ENCODE measurements around the gene DMRT3.
A peak's percentile ranks its signal among the peaks of the same experiment; 100 is the strongest.

DMRT3 gene

GRCh38 chr9:976258-976942 lies at the start of gene DMRT3:
Gene DMRT3 (plus strand): TSS chr9:976655. CDS start chr9:977002, 347 bp downstream.
- no peak for DNase-seq (ENCODE audit: low spot score)

DNA sequence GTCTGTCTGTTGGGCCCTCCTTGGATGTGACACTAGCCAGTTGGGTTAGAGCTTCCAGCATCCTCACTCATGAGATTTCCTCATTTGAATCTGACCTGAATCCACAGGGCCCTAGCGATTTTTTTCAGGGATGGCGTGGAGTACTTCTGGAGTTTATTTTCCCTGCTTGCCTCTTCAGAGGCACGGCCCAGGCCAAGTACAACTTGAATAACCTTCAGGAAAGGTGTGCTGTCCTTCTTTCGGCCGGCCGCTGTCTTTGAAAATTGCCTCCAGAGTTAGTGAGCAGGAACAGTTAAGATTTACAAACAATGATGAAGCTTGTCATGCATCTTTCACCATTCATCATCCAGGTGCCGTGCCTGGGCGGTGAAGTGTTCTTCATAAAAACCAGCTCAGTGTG lies 49.5 kb upstream of the DMRT3 start:
- DNase-seq (ENCODE audit: low spot score): no peak

GRCh38 chr9:928363-929042 lies 48.0 kb upstream of the DMRT3 start:
- DNase-seq (ENCODE audit: low spot score): peak; percentile 12

DNA sequence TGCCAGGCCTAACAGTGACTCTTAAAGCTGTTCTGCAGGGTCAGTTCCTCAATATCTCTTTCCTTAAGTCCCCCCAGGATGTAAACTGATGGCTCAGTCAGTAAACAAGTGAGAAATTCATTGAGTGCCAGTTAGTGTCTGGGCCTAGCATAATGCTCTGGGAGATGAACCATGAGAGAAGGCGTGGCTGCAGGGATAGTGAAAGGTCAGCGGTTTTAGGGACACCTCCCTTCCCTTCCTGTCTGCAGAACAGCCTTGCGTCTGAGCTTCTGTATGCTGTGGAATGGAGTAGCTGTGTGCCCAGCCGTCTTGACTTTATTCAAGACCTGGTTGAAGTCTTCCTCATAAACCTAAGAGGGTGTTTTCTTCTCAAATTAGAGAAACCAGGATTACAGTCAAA lies 46.7 kb upstream of the DMRT3 start:
- no peak for DNase-seq (ENCODE audit: low spot score)

- DNase-seq (ENCODE audit: low spot score): no peak
These were observed 43.1 kb upstream of the DMRT3 start for GRCh38 chr9:933356-933755.

GRCh38 chr9:935348-935965 lies 41.0 kb upstream of the DMRT3 start:
- no peak for DNase-seq (ENCODE audit: low spot score)

- no peak for DNase-seq (ENCODE audit: low spot score)
These were observed 33.5 kb upstream of the DMRT3 start for GRCh38 chr9:942805-943580.

- DNase-seq (ENCODE audit: low spot score): no peak
These were observed 28.5 kb upstream of the DMRT3 start for GRCh38 chr9:947985-948384.

DNA sequence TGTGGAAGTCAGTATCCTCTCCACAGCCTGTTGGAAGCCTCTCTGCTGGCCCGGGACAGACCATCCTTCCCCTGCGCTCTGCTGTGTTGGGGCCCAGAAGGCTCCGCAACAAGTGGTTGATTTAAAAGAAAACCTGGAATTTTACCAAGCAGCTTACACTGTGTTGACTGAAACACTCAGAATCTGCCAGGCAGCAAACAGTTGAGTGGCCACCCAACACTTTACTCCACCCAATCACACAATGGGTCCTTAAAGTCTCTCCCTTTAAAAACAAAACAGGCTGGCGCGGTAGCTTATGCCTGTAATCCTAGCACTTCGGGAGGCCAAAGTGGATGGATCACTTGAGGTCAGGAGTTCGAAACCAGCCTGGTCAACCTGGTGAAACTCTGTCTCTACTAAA lies 28.0 kb upstream of the DMRT3 start:
- no peak for DNase-seq (ENCODE audit: low spot score)

DNA sequence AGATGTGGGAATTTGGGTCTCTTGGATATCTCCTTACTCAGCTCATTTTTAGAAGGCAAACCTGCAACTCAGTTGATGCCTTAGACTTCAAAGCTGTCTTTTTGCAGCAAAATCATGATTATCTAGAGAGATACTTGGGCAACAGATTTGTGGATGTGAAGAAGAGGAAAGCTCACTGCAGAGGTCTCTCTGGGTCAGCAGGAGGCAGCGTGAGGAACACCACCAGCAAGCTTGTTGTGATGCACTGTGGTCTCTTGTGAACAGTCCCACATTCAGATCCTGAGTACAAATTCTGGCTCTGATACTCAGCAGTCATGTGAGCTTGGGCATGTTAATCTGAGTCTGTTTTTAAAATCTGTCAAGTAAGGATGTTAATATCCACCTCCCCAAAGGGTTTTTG lies 26.3 kb upstream of the DMRT3 start:
- no peak for DNase-seq (ENCODE audit: low spot score)

GRCh38 chr9:952546-952945 lies 23.9 kb upstream of the DMRT3 start:
- DNase-seq (ENCODE audit: low spot score): no peak

- DNase-seq (ENCODE audit: low spot score): no peak
These were observed 17.4 kb upstream of the DMRT3 start for GRCh38 chr9:959105-959504.

GRCh38 chr9:959914-960313 lies 16.5 kb upstream of the DMRT3 start:
- DNase-seq (ENCODE audit: low spot score): no peak

DNA sequence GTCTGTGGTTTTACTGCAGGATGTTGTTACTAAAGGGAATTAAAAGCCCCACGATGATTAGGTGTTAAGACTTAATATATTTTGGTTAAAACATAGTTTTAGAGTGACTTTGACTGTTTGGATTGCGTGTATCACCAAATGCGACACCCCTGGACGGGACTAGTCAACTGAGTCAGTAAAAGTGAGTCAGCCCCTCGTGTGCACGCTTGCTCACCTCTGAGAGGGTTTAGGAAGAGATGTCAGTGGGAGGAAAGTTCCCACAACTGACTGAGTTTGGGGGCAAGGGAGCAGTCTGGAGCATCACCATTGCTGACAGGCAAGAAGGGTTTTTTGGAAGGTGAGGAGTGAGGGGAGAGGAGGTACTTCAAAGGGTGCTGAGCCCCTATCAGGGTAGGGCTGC lies 14.4 kb upstream of the DMRT3 start:
- no peak for DNase-seq (ENCODE audit: low spot score)

GRCh38 chr9:965497-965896 lies 11.0 kb upstream of the DMRT3 start:
- no peak for DNase-seq (ENCODE audit: low spot score)

GRCh38 chr9:966870-967269 lies 9.6 kb upstream of the DMRT3 start:
- no peak for DNase-seq (ENCODE audit: low spot score)

DNA sequence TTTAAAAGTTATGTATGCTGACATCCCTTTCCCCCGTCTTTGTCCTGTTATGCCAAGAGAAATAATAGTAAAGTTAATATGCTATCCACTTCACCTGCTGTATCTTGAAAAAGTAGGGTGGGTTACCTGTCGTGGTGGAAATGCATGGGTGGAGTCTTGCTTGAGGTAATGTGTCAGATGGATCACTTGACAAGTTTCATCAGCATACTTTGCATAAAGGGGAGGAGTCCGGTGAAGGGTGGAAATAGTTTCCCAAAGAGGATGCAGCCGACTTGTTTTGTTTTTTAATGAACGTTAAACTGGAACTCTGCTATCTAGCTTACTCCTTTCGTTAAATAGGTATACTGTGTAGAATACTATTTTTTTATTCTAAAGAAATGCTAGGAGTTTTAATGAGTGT lies 9.0 kb upstream of the DMRT3 start:
- no peak for DNase-seq (ENCODE audit: low spot score)

DNA sequence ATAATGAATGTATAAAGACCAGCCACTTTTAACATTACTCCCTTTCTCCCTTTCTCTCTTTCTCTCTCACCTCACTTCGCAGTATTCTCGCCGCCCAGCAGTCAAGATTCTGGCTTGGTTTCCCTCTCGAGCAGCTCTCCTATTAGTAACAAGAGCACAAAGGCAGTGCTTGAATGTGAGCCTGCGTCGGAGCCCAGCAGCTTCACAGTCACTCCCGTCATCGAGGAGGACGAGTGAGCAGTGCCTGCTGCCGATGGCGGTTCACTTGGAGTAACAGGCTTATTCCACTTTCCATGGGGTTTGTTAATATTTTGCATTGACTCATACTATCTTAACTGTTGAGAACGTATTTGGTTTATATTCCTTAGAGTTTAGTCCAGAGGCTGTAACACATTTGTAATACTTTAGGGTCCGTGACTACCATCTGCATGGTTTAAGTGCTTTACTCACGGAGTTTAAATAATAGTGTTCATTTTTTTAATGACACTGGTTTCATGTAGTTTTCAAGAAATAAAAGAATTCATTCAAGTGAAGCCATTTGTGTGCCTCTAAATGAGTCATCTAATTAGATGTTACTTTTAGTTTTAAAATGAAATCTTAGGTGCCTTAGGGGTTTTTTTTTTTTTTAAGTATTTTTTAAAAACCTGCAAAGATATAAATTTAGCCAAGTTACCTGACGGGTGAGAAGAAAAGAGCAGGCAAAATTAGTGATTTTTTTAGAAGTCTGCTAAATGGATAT lies 8.4 kb upstream of the DMRT3 start:
- DNase-seq (ENCODE audit: low spot score): no peak

DNA sequence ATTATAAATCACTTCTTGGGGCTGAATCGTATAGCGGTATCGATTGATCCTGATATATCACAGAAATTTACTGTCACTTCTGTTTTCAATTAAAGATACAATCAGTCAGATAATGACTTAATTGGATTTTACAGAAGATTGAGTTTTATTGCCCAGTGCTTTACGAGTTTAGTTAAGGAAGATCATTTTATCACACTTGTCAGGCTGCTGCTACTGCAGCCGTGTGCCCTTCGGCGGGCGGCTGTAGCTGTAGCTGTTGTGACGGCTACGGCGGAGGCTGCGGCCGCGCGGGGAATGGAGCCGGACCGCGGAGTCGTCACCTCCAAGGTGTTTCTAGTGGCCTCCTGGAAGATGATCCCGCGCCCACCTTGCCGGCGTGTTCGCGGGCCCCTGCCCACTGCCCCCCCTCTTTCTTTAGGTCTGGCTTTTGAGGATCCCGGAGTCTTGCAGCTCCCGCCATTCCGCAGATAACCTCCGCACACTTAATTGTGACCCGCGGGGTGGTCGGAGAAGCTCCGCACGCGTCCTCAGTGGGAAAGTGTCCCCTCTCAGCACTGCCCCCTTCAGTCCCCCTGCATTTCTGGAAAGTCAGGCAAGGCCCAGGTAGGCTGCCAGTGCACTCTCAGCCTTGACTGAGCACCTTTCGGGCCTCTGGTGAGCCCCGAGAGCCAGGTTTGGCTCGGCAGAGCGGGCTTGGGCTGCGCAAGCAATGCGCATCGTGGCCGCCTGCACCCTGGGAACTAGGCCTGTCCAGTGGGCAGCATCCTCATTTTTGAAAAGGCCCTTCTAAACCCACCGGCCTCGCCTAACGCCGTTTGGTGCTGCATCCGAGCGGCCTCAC lies 6.9 kb upstream of the DMRT3 start:
- no peak for DNase-seq (ENCODE audit: low spot score)

DNA sequence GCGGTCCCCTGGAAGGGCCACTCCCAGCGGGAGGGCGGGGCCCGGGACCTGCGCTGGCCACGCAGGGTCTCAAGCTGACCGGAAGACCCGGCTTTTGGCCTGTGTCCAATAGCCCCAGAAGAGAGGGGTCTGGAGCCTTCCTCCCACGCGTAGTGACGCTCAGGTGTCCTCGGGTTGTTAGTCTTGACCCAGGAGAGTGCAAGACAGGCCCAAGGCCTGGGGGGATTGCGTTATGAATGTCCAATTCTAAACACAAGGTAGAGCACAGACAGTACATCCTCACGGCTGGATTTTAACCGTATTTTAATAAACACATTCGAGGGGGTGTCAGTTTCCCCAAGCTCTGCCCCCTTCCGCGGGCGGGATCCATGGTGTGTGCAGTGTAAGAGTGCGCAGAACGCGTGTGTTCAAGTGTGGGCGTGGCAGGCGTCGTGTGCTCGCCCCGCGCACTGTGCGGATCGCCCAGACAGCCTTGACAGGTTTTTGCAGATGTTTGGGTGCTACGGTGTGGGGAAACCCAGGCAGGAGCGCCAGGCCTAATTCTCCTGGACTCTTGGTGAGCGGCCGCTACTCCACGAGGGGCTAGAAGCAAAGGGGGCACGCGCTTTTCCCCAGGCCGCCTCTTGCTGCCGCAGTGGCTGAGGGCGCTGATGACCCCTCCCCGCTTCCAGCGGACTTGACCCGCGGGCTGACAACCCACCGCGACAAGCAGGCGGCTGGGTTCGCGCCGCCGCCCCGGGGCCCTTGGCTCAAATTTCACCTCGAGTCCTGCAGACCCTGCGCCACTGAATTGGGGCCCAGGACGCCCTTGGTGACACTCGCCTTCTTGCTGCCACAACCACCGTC lies 6.1 kb upstream of the DMRT3 start:
- DNase-seq (ENCODE audit: low spot score): no peak

Data from kidney capillary endothelial cell (primary cell).